HepG2 (cell line): ENCODE data around the gene SPINK4. TPM values are rescaled to one million over a fixed set of nuclear protein-coding genes. Genes with fewer than 3 reads are reported as not detected.
A peak's percentile ranks its signal among the peaks of the same experiment; 100 is the strongest.

Experiments
- CHCHD3 ChIP-seq: sonication (generic); formaldehyde crosslinking; IDR thresholded peaks from 2 replicates; pipeline ENCODE4 v1.8.0; 2022; ENCODE audit warnings: mild to moderate bottlenecking, missing genetic modification reagents, moderate library complexity
- CHD2 ChIP-seq: IDR thresholded peaks from 2 replicates; pipeline ENCODE4 v1.6.1; 2011; ENCODE audit warnings: low read depth, low read length, improper control_type of control experiment
- HNRNPL ChIP-seq: fragments of 200-400 bp; formaldehyde crosslinking; IDR thresholded peaks from 2 replicates; pipeline ENCODE4 v1.6.1; 2017; ENCODE audit warnings: mild to moderate bottlenecking, low read depth, low read length
- KAT7 ChIP-seq: IDR thresholded peaks from 2 replicates; pipeline ENCODE4 v1.6.1; 2018; ENCODE audit warnings: borderline replicate concordance, missing compliant biosample characterization
- KDM1A ChIP-seq: IDR thresholded peaks from 2 replicates; pipeline ENCODE4 v1.6.1; 2016; ENCODE audit warnings: missing compliant biosample characterization
- KDM2A ChIP-seq: sonication (generic); formaldehyde crosslinking; IDR thresholded peaks from 2 replicates; pipeline ENCODE4 v1.4.0; 2020; ENCODE audit warnings: low read depth, missing genetic modification reagents, borderline replicate concordance
- MAF1 ChIP-seq: sonication (generic); formaldehyde crosslinking; IDR thresholded peaks from 2 replicates; pipeline ENCODE4 v1.5.0; 2020; ENCODE audit warnings: missing genetic modification reagents, borderline replicate concordance
- RAD21 ChIP-seq: fragments of 450-650 bp; formaldehyde crosslinking; IDR thresholded peaks from 2 replicates; pipeline ENCODE4 v1.5.0; 2020; ENCODE audit warnings: mild to moderate bottlenecking
- SOX6 ChIP-seq, 2 experiments: fragments of 450-650 bp in 1 of 2; sonication (generic) in 1 of 2; formaldehyde crosslinking in 1 of 2; IDR thresholded peaks; 2 replicates each; pipeline versions ENCODE4 v1.4.0 to v1.6.1; 2017 to 2020; ENCODE audit warnings: antibody characterized with exemption in 1 of 2, mild to moderate bottlenecking in 1 of 2, missing genetic modification reagents in 1 of 2
- SP2 ChIP-seq: sonication (generic); formaldehyde crosslinking; IDR thresholded peaks from 2 replicates; pipeline ENCODE4 v1.5.1; 2020; ENCODE audit warnings: mild to moderate bottlenecking, missing genetic modification reagents
- STAG1 ChIP-seq: sonication (generic); formaldehyde crosslinking; IDR thresholded peaks from 2 replicates; pipeline ENCODE4 v1.4.0; 2020; ENCODE audit warnings: missing genetic modification reagents
- ZNF34 ChIP-seq: sonication (generic); formaldehyde crosslinking; IDR thresholded peaks from 2 replicates; pipeline ENCODE4 v1.4.0; 2020; ENCODE audit warnings: mild to moderate bottlenecking, missing genetic modification reagents, borderline replicate concordance
- ZNF343 ChIP-seq: sonication (generic); formaldehyde crosslinking; IDR thresholded peaks from 2 replicates; pipeline ENCODE4 v1.4.0; 2020; ENCODE audit warnings: mild to moderate bottlenecking, missing genetic modification reagents
- ZNF510 ChIP-seq: sonication (generic); formaldehyde crosslinking; IDR thresholded peaks from 2 replicates; pipeline ENCODE4 v1.4.0; 2020; ENCODE audit warnings: low read depth, mild to moderate bottlenecking, missing genetic modification reagents
- ZNF879 ChIP-seq: sonication (generic); formaldehyde crosslinking; IDR thresholded peaks from 2 replicates; pipeline ENCODE4 v1.8.1; 2023; ENCODE audit warnings: missing genetic modification reagents
- polyA plus RNA-seq, 8 experiments: library from polyadenylated mRNA; depleted of rRNA in 3 of 8; stranded (reverse) in 7 of 8; unstranded in 1 of 8; fragments of >200 nt; fragmentation: Illumina TruSeq in 4 of 8; extraction: Trizol in 4 of 8; gene quantifications; 2 replicates each; pipeline versions ENCODE4 v1.2.1 to v1.2.3, GENCODE V29; 2011 to 2016; ENCODE audit warnings: low read depth in 4 of 8, missing spikeins in 1 of 8, mixed read lengths in 1 of 8; ENCODE audit not compliant: insufficient read depth in 1 of 8
- total RNA-seq, 5 experiments: library from RNA; depleted of rRNA; stranded (reverse); fragments of >200 nt; fragmentation: Illumina TruSeq; extraction: Trizol; gene quantifications; 2 replicates each; pipeline ENCODE4 v1.2.3, GENCODE V29; 2016; ENCODE audit warnings: low read depth in 1 of 5
- TF ChIP-seq, protein P1 (sequence below), 2 experiments: sonication (generic) in 1 of 2; formaldehyde crosslinking in 1 of 2; IDR thresholded peaks; 2 replicates each; pipeline versions ENCODE4 v1.4.0 to v1.6.1; 2018 to 2020; ENCODE audit warnings: missing genetic modification reagents in 2 of 2, borderline replicate concordance in 1 of 2, low read depth in 1 of 2, mild to moderate bottlenecking in 1 of 2, missing biosample characterization in 1 of 2
- TF ChIP-seq, protein P2 (sequence below): sonication (generic); formaldehyde crosslinking; IDR thresholded peaks from 2 replicates; pipeline ENCODE4 v1.5.0; 2020; ENCODE audit warnings: mild to moderate bottlenecking, missing genetic modification reagents
- TF ChIP-seq, protein P3 (sequence below): sonication (generic); formaldehyde crosslinking; IDR thresholded peaks from 2 replicates; pipeline ENCODE4 v1.5.1; 2020; ENCODE audit warnings: mild to moderate bottlenecking, missing genetic modification reagents, borderline replicate concordance
- TF ChIP-seq, protein P4 (sequence below): sonication (generic); formaldehyde crosslinking; IDR thresholded peaks from 2 replicates; pipeline ENCODE4 v1.4.0; 2020; ENCODE audit warnings: missing genetic modification reagents
- TF ChIP-seq, protein P5 (sequence below): sonication (generic); formaldehyde crosslinking; conservative IDR thresholded peaks from 2 replicates; pipeline ENCODE4 v1.8.1; 2023; ENCODE audit warnings: missing genetic modification reagents

SPINK4 gene
- total and polyA plus RNA-seq, 2 of the 13 experiments (the other 11 are each of a cell fraction or from before 2014, with no cell fraction given): 0.53 to 3.4 TPM

DNA sequence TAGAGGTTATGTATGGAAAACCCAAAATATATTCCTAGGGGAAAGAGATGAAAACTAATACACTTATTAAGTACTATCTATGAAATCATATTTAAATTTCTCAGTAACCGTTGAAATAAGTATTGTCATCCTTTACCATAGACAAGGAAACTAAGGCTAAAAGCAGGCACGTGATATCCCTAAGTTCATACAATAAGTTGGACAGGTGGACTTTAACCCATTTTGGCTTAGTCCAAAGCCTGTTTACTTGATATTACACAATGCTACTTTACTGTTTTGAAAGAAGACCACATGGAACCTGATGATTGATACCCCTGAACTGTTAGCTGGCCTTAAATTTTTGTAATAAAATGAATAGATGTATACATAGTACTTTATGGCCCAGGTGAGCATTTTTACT lies 53.8 kb downstream of the SPINK4 start (continued):
- no peak for TF ChIP-seq CHD2
- TF ChIP-seq HNRNPL: no peak
- TF ChIP-seq, protein P1, sequence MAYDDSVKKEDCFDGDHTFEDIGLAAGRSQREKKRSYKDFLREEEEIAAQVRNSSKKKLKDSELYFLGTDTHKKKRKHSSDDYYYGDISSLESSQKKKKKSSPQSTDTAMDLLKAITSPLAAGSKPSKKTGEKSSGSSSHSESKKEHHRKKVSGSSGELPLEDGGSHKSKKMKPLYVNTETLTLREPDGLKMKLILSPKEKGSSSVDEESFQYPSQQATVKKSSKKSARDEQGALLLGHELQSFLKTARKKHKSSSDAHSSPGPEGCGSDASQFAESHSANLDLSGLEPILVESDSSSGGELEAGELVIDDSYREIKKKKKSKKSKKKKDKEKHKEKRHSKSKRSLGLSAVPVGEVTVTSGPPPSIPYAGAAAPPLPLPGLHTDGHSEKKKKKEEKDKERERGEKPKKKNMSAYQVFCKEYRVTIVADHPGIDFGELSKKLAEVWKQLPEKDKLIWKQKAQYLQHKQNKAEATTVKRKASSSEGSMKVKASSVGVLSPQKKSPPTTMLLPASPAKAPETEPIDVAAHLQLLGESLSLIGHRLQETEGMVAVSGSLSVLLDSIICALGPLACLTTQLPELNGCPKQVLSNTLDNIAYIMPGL (CRISPR knock-in tag; IDR thresholded peaks at IDR 0.05; ENCODE audit: borderline replicate concordance in 1 of 2, low read depth in 1 of 2): no peak; a peak in 1 of 4 replicates
- no peak for TF ChIP-seq MAF1
- no peak for TF ChIP-seq CHCHD3
- TF ChIP-seq KDM2A (CRISPR knock-in tag): no peak
- TF ChIP-seq, protein P2, sequence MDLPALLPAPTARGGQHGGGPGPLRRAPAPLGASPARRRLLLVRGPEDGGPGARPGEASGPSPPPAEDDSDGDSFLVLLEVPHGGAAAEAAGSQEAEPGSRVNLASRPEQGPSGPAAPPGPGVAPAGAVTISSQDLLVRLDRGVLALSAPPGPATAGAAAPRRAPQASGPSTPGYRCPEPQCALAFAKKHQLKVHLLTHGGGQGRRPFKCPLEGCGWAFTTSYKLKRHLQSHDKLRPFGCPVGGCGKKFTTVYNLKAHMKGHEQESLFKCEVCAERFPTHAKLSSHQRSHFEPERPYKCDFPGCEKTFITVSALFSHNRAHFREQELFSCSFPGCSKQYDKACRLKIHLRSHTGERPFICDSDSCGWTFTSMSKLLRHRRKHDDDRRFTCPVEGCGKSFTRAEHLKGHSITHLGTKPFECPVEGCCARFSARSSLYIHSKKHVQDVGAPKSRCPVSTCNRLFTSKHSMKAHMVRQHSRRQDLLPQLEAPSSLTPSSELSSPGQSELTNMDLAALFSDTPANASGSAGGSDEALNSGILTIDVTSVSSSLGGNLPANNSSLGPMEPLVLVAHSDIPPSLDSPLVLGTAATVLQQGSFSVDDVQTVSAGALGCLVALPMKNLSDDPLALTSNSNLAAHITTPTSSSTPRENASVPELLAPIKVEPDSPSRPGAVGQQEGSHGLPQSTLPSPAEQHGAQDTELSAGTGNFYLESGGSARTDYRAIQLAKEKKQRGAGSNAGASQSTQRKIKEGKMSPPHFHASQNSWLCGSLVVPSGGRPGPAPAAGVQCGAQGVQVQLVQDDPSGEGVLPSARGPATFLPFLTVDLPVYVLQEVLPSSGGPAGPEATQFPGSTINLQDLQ: no peak
- TF ChIP-seq, protein P3, sequence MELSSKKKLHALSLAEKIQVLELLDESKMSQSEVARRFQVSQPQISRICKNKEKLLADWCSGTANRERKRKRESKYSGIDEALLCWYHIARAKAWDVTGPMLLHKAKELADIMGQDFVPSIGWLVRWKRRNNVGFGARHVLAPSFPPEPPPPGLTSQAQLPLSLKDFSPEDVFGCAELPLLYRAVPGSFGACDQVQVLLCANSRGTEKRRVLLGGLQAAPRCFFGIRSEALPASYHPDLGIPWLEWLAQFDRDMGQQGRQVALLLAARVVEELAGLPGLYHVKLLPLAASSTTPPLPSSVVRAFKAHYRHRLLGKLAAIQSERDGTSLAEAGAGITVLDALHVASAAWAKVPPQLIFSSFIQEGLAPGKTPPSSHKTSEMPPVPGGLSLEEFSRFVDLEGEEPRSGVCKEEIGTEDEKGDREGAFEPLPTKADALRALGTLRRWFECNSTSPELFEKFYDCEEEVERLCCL (CRISPR knock-in tag): no peak
- TF ChIP-seq SOX6 (IDR thresholded peaks at IDR 0.05): no peak
- TF ChIP-seq SOX6 (CRISPR knock-in tag; IDR thresholded peaks at IDR 0.05): peak; percentile 83
- TF ChIP-seq KDM1A (CRISPR knock-in tag): no peak
- TF ChIP-seq RAD21 (CRISPR knock-in tag): no peak
- TF ChIP-seq SP2 (CRISPR knock-in tag): no peak
- no peak for TF ChIP-seq STAG1 (CRISPR knock-in tag)
- TF ChIP-seq KAT7 (CRISPR knock-in tag): no peak
- TF ChIP-seq, protein P4, sequence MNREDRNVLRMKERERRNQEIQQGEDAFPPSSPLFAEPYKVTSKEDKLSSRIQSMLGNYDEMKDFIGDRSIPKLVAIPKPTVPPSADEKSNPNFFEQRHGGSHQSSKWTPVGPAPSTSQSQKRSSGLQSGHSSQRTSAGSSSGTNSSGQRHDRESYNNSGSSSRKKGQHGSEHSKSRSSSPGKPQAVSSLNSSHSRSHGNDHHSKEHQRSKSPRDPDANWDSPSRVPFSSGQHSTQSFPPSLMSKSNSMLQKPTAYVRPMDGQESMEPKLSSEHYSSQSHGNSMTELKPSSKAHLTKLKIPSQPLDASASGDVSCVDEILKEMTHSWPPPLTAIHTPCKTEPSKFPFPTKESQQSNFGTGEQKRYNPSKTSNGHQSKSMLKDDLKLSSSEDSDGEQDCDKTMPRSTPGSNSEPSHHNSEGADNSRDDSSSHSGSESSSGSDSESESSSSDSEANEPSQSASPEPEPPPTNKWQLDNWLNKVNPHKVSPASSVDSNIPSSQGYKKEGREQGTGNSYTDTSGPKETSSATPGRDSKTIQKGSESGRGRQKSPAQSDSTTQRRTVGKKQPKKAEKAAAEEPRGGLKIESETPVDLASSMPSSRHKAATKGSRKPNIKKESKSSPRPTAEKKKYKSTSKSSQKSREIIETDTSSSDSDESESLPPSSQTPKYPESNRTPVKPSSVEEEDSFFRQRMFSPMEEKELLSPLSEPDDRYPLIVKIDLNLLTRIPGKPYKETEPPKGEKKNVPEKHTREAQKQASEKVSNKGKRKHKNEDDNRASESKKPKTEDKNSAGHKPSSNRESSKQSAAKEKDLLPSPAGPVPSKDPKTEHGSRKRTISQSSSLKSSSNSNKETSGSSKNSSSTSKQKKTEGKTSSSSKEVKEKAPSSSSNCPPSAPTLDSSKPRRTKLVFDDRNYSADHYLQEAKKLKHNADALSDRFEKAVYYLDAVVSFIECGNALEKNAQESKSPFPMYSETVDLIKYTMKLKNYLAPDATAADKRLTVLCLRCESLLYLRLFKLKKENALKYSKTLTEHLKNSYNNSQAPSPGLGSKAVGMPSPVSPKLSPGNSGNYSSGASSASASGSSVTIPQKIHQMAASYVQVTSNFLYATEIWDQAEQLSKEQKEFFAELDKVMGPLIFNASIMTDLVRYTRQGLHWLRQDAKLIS: no peak
- no peak for TF ChIP-seq ZNF510 (CRISPR knock-in tag)
- no peak for TF ChIP-seq ZNF343 (CRISPR knock-in tag)
- TF ChIP-seq ZNF879 (CRISPR knock-in tag): no peak
- TF ChIP-seq, protein P5, sequence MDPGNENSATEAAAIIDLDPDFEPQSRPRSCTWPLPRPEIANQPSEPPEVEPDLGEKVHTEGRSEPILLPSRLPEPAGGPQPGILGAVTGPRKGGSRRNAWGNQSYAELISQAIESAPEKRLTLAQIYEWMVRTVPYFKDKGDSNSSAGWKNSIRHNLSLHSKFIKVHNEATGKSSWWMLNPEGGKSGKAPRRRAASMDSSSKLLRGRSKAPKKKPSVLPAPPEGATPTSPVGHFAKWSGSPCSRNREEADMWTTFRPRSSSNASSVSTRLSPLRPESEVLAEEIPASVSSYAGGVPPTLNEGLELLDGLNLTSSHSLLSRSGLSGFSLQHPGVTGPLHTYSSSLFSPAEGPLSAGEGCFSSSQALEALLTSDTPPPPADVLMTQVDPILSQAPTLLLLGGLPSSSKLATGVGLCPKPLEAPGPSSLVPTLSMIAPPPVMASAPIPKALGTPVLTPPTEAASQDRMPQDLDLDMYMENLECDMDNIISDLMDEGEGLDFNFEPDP (CRISPR knock-in tag): no peak
- TF ChIP-seq ZNF34 (CRISPR knock-in tag): no peak
